ENCODE measurements around the gene DCP1B.

Gene DCP1B

GRCh38 chr12:2019126-2019525, 14.9 kb upstream of the DCP1B start:
- Histone ChIP-seq H3K4me3 (no peak overlapping the region), H3K27ac (no peak overlapping the region)

GRCh38 chr12:2018391-2018790, 14.1 kb upstream of the DCP1B start:
- Histone ChIP-seq H3K4me3 (no peak overlapping the region), H3K27ac (no peak overlapping the region)

DNA sequence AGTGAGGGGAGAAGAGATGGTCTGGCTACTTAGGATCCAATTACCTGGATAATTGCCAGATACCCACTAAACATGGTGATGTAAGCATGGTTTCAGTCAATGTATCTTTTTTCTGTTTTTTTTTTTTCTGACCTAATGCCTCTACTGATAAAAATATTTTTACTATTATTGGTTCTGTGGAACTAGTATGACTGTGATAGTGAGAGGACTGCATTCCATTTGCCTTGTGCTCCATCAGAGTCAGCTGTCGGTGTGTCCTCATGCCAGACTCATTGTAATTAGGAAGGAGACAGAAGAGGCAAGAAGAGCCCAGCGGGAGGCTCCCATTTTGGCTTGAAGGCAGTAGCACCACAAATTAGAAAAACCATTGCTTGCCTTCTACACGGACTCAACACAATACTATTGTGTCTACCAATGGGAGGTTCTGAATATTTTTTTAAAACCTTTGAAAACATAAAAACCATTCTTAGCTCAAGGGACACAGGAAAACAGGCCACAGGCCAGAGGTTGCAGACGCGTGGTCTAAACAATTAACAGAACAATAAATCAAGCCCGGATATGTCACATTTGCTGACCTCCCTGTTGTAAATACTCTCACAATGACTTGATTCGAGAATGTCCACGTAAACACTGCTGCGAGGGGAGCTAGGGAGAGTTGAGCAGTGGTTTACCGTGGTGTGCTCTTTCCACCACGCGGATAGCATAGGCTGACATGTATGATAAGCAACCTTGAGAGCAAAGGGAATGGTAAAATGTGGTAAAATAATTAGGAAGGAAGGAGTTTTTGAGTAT, 13.5 kb upstream of the DCP1B start:
- H3K27ac ChIP-seq, result no peak overlapping the region
- no peak overlapping the region for H3K4me3 ChIP-seq

DNA sequence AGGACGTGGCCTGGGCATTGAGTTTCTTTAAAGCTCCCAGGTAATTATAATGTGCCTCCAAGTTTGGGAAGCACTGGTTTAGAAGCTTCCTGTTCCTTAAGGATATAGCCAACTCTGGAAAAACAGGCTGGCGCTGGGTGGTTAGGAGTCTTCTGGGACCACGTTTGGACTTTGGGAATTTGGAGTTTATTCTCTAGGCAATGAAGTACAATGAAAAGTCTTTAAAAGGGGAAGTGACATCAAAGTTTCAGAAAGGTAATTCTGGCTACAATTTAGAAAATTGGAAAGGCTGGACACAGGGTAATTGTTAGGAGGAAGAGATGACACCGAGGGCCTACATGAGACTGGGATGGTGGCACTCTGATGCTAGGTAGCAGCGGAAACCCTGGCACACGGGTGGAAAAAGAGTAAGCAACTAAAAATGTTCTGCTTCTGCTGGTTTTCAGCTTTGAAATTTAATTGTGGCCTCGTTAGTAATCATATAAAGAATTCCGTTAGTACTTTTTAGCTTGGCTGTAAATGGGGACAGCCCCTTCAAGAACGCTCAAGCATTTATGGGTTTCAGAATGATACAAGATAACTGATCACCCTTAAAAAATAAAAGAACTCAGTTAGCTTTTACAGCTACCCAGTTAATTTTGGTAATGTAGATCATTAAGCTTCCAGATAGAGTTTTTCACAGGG, 12.7 kb upstream of the DCP1B start:
- no peak overlapping the region for H3K27ac ChIP-seq
- H3K4me3 ChIP-seq, result no peak overlapping the region

GRCh38 chr12:2014231-2014630, 10.0 kb upstream of the DCP1B start:
- Histone ChIP-seq H3K27ac (peak overlapping the region in 1 of 21 experiments; percentile 28), H3K4me3 (no peak overlapping the region)

DNA sequence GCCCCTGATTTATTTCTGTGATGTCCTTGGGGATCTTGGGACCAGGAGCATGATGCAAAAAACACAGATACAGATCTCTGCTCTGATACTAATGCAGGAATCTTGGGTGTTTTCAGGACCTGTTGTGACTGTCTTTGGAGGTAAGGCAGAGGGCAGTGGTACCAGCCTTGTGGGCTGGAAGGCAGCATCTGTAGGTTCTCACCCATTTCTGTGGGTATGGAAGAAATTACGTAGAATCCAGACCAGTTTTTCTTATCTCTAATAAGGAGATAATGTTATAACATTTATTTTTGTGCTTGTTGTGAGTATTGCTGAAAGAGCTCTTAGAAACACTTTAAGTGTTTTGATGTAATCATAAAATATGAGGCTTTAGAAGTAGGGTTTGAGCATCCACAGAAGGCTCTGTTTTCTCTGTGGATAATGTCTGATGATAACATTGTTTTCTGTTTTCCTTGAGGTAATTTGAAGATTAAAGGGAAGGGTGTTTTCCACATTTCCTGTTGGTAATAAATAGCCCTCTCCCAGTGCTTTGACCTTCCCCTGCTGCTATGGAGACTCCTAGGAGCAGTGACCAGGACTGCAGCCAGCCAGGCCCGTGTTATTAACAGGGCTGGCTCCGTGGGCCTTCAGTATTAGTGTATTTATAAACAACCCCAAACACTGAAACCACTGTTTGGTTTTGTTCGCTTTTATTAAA, 9.4 kb upstream of the DCP1B start:
- Histone ChIP-seq H3K4me3 (no peak overlapping the region), H3K27ac (no peak overlapping the region)

DNA sequence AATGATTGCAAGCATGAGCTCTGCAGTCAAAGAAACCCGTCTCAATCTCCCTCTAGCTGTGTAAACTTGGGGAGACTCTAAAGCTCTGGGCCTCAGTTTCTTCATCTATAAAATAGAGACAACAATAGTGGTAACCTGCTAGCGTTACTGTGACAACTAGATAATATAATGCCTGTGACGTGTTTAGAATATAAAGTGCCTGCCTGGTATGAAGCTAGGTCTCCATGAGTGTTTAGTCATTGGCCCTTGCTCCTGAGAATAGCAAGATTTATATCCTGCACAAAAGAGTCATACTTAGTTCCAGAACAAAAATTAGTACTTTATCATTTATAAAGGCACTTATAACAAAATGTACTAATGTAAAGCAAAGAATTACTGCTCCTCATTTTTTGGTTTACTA, 8.8 kb upstream of the DCP1B start:
- H3K27ac ChIP-seq, result no peak overlapping the region
- H3K4me3 ChIP-seq, result no peak overlapping the region

- Histone ChIP-seq H3K27ac (no peak overlapping the region), H3K4me3 (no peak overlapping the region)
These were observed 7.7 kb upstream of the DCP1B start for GRCh38 chr12:2011643-2012607.

GRCh38 chr12:2009623-2010022, 5.4 kb upstream of the DCP1B start:
- no peak overlapping the region for H3K4me3 ChIP-seq
- no peak overlapping the region for H3K27ac ChIP-seq

DNA sequence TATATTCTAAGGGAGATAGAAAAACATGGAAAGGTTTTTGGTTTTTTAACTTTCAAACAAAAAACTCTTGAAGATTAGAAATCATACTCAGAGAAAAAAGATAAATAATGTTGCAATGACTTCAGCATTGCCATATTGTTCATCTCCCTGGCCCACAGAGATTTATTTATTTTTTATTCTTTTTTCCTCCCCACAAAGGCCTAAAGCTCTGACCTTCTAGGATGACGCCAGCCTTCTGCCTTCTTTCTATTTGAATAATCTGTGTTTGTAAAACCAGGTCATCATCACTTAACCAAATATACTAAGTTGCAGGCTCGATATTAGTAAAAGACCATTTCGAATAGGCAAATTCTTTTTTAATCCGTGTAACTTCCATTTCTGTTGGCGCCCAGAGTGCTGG, 4.4 kb upstream of the DCP1B start:
- no peak overlapping the region for H3K4me3 ChIP-seq
- no peak overlapping the region for H3K27ac ChIP-seq

DNA sequence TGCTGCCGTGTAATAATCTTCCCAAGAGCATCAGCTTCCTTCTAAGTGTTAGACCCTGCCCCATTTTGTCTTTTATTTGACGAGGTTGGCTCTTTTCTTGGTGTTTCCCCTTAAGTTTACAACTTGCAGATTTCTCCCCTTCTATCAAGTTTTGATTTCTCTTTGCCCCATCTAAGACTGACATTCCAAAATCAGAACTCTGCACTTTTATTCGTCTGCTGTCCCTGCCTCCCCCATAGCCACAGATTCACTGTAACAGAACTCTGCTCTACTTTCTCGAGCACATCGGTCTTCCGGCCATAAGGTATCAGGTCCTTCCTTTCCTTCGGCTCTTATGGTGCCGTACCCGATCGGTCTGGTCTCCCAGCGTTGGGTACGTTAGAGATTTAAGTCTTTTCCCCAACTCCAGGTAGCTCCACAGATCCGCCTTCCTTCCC, 563 bp downstream of the DCP1B start:
- Histone ChIP-seq H3K27ac (peak overlapping the region; percentile 73 to 99 (median 93)), H3K4me3 (peak overlapping the region; percentile 72 to 96 (median 78))

DNA sequence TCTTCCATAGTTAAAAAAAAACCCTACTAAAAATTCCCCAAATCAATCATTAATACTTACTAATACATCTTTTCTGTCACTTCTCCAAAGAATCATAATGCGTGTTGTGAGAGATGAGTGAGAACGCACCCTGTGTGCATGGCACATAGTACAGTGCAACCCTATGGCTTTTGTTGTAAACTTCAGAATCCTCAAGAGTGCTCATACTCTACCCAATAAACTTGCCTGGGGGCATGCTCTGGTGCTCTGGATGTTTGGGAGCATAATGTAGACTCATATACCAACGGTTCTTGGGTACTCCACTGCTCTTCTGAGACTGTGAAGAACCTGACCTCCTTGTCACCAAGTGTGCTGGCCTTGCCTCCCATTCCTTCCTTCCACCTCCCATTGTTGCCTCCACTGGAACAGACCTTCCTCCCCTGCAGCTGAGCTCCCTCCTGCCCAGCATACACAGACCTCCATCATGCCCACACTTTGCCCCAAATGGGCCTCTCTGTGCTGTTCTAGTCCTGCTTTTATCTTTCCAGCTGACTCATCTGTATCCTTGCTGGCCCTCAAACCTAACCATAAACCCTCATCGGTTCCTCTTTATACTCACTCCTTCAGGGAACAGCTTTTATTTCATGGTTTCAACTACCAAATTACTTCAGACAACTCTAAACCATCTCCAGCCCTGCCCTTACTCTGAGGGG, 8.9 kb downstream of the DCP1B start:
- H3K27ac ChIP-seq, result peak overlapping the region in 5 of 21 experiments; percentile 44 to 85 (median 61)
- no peak overlapping the region for H3K4me3 ChIP-seq

DNA sequence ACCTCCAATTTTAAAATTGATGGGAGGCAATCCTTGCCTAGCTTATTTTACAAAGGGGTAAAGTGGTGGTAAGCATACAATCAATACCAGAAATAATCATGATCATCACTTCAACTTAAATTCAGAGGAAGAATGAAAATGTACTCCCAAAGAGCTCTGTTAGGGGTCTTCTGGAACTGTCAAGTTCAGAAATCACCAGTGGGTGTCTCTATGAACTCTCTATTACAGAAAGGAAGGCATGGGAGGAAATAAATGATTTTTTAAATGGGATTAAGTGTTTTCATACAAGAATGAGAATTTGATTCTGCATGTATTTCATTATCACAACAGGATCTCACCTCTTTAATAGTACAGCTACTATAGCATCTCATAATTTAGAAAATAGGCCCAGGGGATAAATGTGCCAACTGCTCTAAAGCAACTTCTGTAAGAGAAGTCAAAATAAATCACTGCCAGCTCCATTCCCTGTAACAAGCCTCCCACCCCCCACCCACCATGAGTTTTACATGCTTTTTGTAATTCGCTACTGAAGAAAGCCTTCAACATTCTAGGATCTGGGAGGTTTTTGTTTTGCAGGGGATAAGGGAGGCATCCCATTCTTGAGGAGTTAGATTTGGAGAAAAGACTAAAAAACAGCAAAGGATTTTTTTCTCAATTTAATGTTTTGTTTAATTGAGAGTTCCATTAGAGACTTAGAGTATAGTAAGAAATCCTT, 9.7 kb downstream of the DCP1B start:
- peak overlapping the region in 12 of 21 experiments; percentile 6 to 85 (median 52) for H3K27ac ChIP-seq
- no peak overlapping the region for H3K4me3 ChIP-seq

DNA sequence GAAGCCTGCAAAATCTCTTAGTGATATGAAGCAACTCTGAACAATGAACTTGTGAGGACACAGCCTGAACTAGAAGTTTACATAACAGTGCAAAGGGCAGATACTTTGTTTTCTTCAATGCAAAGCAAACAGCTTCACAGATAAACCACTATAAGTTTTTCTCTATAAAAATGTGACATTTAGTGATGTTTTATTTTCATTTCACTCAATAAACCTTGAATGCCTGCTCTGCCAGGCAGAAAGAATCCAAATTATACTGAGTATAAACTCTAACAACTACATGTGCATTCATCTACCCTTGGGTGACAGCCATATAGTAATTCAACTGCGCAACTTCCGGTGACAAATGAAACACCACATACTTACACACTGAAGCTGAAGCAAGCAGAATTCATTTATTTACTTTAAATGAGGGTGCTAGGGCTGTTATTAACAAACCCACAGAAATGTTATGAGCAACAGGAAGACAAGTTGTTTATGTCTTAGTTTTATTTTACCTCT, 10.3 kb downstream of the DCP1B start:
- Histone ChIP-seq H3K27ac (peak overlapping the region in 12 of 21 experiments; percentile 17 to 85 (median 56)), H3K4me3 (no peak overlapping the region)

DNA sequence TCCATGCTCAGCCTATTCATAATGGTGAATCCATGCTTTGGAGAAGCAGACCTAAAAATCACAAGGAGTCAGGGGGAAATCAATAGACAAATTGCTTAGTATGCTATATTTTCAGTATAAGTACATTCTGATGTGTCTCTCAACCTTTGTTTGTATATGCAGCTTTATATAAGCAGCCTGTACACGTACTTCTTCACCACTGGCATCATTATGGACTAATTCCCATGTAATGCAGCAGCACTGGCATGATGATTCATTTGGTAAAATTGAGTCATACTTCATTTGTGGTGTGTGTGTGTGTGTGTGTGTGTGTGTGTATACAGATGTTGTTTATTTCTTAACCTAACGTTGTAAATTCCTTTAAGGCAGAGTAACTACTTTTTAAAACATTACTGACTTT, 10.9 kb downstream of the DCP1B start:
- H3K4me3 ChIP-seq, result no peak overlapping the region
- peak overlapping the region in 9 of 21 experiments; percentile 44 to 85 (median 57) for H3K27ac ChIP-seq

GRCh38 chr12:1992732-1993131, 11.5 kb downstream of the DCP1B start:
- H3K27ac ChIP-seq, result peak overlapping the region in 5 of 21 experiments; percentile 44 to 85 (median 57)

DNA sequence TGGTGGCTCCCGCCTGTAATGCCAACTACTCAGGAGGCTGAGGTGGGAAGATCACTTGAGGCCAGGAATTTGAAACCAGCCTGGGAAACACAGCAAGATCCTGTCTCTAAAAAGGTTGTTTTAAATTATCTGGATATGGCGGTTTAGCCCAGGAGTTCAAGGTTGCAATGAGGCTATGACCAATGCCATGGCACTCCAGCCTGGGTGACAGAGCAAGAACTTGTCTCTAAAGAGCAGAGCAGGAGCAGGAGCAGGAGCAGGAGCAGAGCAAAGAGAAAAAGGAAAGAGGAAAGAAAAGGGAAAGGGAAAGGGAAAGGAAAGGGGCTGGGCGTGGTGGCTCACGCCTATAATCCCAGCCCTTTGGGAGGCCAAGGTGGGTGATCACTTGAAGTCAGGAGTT, 15.1 kb downstream of the DCP1B start:
- Histone ChIP-seq H3K4me3 (no peak overlapping the region), H3K27ac (no peak overlapping the region)

More at GRCh38 chr12:1992732-1993131, 11.5 kb downstream of the DCP1B start:
- no peak overlapping the region for H3K4me3 ChIP-seq

DNA sequence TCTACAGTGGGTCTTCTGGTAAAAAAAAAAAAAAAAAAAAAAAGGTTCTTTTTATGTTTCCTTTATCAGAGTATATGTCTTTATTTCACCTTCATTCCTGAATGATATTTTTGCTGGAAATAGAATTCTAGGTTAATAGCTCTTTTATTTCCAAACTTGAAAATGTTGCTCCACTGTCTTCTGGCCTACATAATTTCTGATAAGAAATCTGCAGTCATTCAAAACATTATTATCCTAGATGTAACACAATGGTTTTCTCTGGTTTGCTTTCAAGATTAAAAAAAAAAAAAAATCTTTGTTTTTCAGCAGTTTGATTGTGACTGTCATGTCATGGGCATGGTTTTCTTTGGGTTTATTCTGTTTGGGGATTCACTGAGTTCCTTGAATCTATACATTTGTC, 19.5 kb downstream of the DCP1B start:
- no peak overlapping the region for H3K27ac ChIP-seq
- H3K4me3 ChIP-seq, result no peak overlapping the region
